HG03342 (cell line): ENCODE results near the gene LAMC1.

Experiments
- ATAC-seq: cut with Tn5 transposase; IDR thresholded peaks from one replicate; pipeline ENCODE4 v1.9.1; 2021; ENCODE audit warnings: mild to moderate bottlenecking, moderate library complexity; ENCODE audit not compliant: unreplicated experiment

The LAMC1 gene

GRCh38 chr1:183101841-183102276, 78.6 kb downstream of the LAMC1 start:
- ATAC-seq, result peak; percentile 60

- ATAC-seq, result no peak
Observed at GRCh38 chr1:183103147-183103546, 79.9 kb downstream of the LAMC1 start.

- no peak for ATAC-seq
Observed at GRCh38 chr1:183103577-183103976, 80.4 kb downstream of the LAMC1 start.

- no peak for ATAC-seq
Observed at GRCh38 chr1:183105449-183105848, 82.2 kb downstream of the LAMC1 start.

GRCh38 chr1:183106166-183106565, 82.9 kb downstream of the LAMC1 start:
- ATAC-seq, result no peak

- no peak for ATAC-seq
Observed at GRCh38 chr1:183106746-183107145, 83.5 kb downstream of the LAMC1 start.

GRCh38 chr1:183110326-183110880, 87.2 kb downstream of the LAMC1 start:
- no peak for ATAC-seq

- no peak for ATAC-seq
Observed at GRCh38 chr1:183114441-183114840, 91.2 kb downstream of the LAMC1 start.

- no peak for ATAC-seq
Observed at GRCh38 chr1:183116416-183116815, 93.2 kb downstream of the LAMC1 start.

- no peak for ATAC-seq
Observed at GRCh38 chr1:183121609-183122008, 98.4 kb downstream of the LAMC1 start.

- ATAC-seq, result no peak
Observed at GRCh38 chr1:183124259-183124658, 101.0 kb downstream of the LAMC1 start.

GRCh38 chr1:183125279-183125999, 102.2 kb downstream of the LAMC1 start:
- no peak for ATAC-seq

GRCh38 chr1:183126000-183126366, 102.8 kb downstream of the LAMC1 start:
- ATAC-seq, result no peak

- no peak for ATAC-seq
Observed at GRCh38 chr1:183126528-183126927, 103.3 kb downstream of the LAMC1 start.

GRCh38 chr1:183129921-183130690, 106.9 kb downstream of the LAMC1 start:
- no peak for ATAC-seq

- ATAC-seq, result no peak
Observed at GRCh38 chr1:183131166-183131565, 107.9 kb downstream of the LAMC1 start.

- ATAC-seq, result no peak
Observed at GRCh38 chr1:183135336-183135735, 112.1 kb downstream of the LAMC1 start.

- no peak for ATAC-seq
Observed at GRCh38 chr1:183137782-183138181, 114.6 kb downstream of the LAMC1 start.

GRCh38 chr1:183138301-183138700, 115.1 kb downstream of the LAMC1 start:
- ATAC-seq, result no peak

- ATAC-seq, result no peak
Observed at GRCh38 chr1:183139281-183139942, 116.2 kb downstream of the LAMC1 start.

GRCh38 chr1:183140633-183141032, 117.4 kb downstream of the LAMC1 start:
- ATAC-seq, result no peak
